PC-9 (cell line): Measurements from ENCODE around the gene C1orf167.

Experiments
- EZH2 ChIP-seq: fragments of 200-600 bp; sonication (generic); IDR thresholded peaks from 2 replicates; pipeline ENCODE4 v1.8.0; 2017; ENCODE audit warnings: antibody characterized with exemption, low read depth
- TF ChIP-seq, protein P1 (sequence below): fragments of 200-600 bp; sonication (generic); conservative IDR thresholded peaks from 2 replicates; pipeline ENCODE4 v1.6.1; 2017; ENCODE audit warnings: mixed run types, antibody characterized with exemption, mild to moderate bottlenecking, moderate library complexity

DNA sequence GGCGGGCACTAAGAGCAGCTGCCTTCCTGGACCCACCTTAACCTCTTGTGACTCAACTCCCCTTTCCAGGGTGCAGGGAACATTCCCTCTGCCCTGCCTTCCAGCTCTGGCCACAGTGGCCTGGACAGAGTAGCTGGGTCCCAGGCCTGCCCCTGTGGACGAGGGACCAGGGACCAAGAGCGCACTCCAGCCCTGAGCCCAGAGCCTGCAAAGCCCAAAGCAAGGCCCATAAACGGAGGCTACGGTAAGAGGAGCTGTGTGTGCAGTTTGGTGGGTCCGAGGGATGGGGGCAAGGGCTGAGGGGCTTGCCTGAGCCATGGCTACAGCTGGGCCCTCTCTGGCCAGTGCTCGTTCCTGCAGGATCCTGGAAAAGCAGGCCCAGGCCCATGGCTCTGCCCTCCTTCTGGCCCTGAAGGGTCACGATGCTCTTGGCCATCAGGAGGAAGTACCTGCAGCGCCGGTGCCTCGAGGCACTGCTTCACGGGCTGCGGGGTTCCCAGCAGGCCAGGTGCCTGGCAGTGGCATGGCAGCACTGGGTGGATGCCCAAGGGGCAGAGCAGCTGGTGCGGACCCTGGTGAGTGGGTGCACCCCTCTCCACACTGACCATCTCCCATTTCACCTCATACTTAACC is 25.9 kb downstream of the C1orf167 start:
- TF ChIP-seq EZH2, result no peak
- TF ChIP-seq, protein P1, sequence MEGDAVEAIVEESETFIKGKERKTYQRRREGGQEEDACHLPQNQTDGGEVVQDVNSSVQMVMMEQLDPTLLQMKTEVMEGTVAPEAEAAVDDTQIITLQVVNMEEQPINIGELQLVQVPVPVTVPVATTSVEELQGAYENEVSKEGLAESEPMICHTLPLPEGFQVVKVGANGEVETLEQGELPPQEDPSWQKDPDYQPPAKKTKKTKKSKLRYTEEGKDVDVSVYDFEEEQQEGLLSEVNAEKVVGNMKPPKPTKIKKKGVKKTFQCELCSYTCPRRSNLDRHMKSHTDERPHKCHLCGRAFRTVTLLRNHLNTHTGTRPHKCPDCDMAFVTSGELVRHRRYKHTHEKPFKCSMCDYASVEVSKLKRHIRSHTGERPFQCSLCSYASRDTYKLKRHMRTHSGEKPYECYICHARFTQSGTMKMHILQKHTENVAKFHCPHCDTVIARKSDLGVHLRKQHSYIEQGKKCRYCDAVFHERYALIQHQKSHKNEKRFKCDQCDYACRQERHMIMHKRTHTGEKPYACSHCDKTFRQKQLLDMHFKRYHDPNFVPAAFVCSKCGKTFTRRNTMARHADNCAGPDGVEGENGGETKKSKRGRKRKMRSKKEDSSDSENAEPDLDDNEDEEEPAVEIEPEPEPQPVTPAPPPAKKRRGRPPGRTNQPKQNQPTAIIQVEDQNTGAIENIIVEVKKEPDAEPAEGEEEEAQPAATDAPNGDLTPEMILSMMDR, result no peak
